GM12875 (cell line): ENCODE data around the gene PCYOX1L.
A peak's percentile ranks its signal among the peaks of the same experiment; 100 is the strongest.

Experiments
- H3K4me3 ChIP-seq: one replicate; pipeline ENCODE4 v1.5.1; 2011; ENCODE audit warnings: low read depth, low read length, control low read depth
- TF ChIP-seq, protein P1 (sequence below): IDR thresholded peaks from 2 replicates; pipeline ENCODE4 v1.5.1; 2011; ENCODE audit warnings: low read depth, mild to moderate bottlenecking, control low read depth, inconsistent platforms, low read length, moderate library complexity, borderline replicate concordance; ENCODE audit not compliant: insufficient read depth

PCYOX1L gene

DNA sequence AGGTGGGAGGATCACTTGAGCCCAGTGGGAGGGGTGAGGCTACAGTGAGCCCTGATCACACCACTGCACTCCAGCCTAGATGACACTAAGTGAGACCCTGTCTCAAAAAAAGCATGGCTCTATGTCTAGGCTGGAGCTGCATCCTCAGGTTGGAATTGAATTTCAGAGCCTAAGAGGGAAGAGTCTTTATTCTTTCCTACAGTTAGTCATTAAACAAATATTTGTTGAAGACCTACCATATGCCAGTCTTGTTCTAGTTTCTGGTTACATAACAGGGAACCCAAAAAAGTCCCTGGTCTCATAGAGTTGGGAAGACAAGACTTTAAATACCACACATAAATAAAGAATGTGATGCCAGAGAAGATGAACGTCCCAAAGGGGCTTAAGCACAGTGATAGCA lies 19.5 kb upstream of the PCYOX1L start:
- TF ChIP-seq, protein P1, sequence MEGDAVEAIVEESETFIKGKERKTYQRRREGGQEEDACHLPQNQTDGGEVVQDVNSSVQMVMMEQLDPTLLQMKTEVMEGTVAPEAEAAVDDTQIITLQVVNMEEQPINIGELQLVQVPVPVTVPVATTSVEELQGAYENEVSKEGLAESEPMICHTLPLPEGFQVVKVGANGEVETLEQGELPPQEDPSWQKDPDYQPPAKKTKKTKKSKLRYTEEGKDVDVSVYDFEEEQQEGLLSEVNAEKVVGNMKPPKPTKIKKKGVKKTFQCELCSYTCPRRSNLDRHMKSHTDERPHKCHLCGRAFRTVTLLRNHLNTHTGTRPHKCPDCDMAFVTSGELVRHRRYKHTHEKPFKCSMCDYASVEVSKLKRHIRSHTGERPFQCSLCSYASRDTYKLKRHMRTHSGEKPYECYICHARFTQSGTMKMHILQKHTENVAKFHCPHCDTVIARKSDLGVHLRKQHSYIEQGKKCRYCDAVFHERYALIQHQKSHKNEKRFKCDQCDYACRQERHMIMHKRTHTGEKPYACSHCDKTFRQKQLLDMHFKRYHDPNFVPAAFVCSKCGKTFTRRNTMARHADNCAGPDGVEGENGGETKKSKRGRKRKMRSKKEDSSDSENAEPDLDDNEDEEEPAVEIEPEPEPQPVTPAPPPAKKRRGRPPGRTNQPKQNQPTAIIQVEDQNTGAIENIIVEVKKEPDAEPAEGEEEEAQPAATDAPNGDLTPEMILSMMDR: no peak
- no peak overlapping the region for H3K4me3 ChIP-seq

DNA sequence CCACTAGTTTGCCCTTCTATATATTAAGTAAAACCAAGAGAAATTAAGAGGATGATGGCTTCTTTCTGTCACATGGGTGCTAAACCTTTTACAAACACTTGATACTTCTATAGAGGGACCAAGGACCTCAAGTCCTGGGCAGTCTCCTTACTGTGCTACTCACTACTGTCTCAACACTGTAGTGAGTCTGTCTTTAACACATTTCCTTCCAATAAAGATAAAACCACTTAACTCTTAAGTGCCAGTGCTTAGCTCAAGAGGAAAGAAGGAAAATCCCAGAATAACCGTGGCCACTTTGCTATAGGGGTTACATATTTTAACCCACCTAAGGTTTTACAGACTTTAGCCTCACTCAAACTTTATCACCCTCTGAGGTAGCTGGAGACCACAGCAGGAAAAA lies 16.9 kb upstream of the PCYOX1L start:
- TF ChIP-seq, protein P1: no peak
- H3K4me3 ChIP-seq: no peak overlapping the region

GRCh38 chr5:149341876-149342275 lies 16.0 kb upstream of the PCYOX1L start:
- TF ChIP-seq, protein P1: no peak

DNA sequence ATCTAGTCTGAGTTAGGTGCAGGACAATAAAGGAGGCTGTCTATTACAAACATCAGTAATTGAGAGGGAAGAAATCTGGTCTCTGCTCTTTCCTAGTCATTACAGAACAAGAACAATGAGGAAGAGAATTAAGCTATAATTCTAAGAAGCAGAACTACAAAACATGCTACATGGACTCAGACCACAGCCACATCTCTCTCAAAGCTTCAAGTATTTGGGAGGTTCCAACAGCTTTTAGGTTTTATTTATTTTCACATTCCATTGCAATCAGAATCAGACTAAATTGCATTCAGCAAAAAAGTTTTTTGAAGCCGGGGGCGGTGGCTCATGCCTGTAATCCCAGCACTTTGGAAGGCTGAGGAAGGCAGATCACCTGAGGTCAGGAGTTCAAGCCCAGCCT lies 13.7 kb upstream of the PCYOX1L start:
- no peak overlapping the region for H3K4me3 ChIP-seq
- TF ChIP-seq, protein P1: no peak

More at GRCh38 chr5:149341876-149342275, 16.0 kb upstream of the PCYOX1L start:
- H3K4me3 ChIP-seq: no peak overlapping the region

DNA sequence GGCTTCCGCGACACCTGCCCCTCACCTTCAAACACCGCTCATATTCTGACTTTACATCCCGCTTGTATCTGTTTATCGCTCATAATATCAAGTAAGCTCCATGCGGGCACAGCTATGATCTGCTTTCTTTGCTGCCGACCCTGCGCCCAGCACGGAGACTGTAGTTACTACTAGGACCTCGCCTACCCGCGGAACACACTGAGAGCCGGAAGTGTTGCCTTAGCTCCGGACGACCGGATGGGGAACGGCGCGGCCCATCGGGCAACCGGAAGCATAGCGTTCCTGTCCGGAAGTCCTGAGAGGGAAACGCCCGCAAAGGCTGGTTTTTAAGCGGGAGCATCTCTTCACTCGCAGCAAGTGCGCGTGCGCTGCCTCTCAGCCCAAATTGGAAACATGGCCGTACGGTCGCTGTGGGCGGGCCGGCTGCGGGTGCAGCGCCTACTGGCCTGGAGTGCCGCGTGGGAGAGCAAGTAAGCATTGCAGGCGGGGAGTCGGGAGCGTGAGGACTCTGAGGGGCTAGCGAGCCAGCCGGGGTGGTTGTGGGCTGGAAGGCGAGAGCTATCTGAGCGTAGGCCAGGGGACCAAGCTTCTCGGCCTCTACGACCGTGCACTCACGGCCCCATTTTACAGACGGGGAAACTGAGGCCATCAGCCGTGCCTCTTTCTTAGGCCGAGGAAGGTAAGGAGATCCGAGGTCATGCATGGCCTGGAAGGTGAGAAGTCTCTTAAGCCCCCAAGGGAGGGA lies 12.5 kb upstream of the PCYOX1L start, which contains the start of gene GRPEL2:
Gene GRPEL2, plus strand, starts transcription at position 353 of the 745 bp plus-strand sequence. Its CDS starts 41 bp downstream, at position 394.
- H3K4me3 ChIP-seq: peak within 1 kb of the TSS; percentile 98
- TF ChIP-seq, protein P1: no peak

- peak overlapping the region; percentile 98 for H3K4me3 ChIP-seq
- TF ChIP-seq, protein P1: no peak
Observed at GRCh38 chr5:149345892-149346222, 12.0 kb upstream of the PCYOX1L start.

DNA sequence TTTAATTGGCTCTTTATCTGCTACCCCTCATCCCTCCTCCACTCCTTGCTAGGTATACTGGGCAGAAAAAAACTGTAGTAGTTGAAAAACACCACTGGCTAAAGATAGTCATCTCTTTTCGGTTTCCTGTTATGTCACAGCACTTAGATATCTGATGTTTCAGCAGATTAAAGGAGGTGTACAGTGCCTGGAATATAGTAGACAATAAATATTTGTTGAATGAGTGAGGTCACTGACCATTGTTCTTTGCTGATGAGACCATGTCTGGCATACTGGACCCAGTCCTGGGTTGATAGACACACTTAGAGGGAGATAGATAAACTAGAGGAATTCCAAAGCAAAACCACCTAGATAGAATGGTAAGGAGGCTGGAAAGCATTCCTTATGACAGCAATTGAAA lies 9.3 kb upstream of the PCYOX1L start:
- TF ChIP-seq, protein P1: no peak
- H3K4me3 ChIP-seq: no peak overlapping the region
